NCI-H69 (cell line): ENCODE measurements around the gene TMEM91.

ENCODE experiments used
- DNase-seq: peaks from one replicate; lab custom pipeline; 2025; lab: John Stamatoyannopoulos, UW

TMEM91 gene

DNA sequence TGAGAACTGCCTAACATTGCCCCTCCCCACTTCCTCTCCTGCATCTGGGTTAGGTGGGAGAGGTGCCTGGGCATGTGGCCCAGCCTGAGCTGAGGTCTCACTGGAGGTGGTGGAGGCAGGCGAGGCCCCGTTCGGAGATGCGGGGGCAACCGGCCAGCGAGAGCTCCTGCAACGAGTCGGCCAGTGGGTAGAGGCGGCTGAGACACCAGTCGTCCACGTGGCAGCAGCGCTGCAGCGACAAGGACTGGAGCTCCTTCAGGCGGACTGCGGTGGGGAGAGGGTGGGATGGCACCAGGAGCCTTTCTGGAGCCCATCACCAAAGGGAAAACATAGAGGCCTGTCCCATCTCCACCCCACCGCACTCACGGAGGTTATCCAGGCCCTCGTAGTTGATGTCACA, 56.8 kb downstream of the TMEM91 start:
- DNase-seq: no peak
